Measurements from ENCODE around the gene SNTG2. TPM values are rescaled to one million over a fixed set of nuclear protein-coding genes. Genes with fewer than 3 reads are reported as not detected.

SNTG2 gene
- total and polyA plus RNA-seq, 12 donors: 0.26 to 4.3 (median 0.72) TPM; not detected in 1

- WGBS, 4 donors: 88 to 94% (median 92%) methylated on average over 6 of the region's 6 CpGs
- peak in 1 of 7 donors; percentile 29 for DNase-seq
- Histone ChIP-seq H3K4me3 (no peak overlapping the region), H3K27ac (no peak overlapping the region), H3K4me1 (replicated peaks in 1 of 2) (no peaks in the 10 kb centered on the region), H3K9me3 (replicated peaks in 1 of 3) (no peaks in the 10 kb centered on the region), H3K27me3 (peaks cover 8% of the 10 kb centered on the region), H3K36me3 (replicated peaks in 1 of 2) (no peaks in the 10 kb centered on the region)
- no peak for TF ChIP-seq POLR2A (IDR thresholded peaks at IDR 0.05)
- TF ChIP-seq, protein P1, sequence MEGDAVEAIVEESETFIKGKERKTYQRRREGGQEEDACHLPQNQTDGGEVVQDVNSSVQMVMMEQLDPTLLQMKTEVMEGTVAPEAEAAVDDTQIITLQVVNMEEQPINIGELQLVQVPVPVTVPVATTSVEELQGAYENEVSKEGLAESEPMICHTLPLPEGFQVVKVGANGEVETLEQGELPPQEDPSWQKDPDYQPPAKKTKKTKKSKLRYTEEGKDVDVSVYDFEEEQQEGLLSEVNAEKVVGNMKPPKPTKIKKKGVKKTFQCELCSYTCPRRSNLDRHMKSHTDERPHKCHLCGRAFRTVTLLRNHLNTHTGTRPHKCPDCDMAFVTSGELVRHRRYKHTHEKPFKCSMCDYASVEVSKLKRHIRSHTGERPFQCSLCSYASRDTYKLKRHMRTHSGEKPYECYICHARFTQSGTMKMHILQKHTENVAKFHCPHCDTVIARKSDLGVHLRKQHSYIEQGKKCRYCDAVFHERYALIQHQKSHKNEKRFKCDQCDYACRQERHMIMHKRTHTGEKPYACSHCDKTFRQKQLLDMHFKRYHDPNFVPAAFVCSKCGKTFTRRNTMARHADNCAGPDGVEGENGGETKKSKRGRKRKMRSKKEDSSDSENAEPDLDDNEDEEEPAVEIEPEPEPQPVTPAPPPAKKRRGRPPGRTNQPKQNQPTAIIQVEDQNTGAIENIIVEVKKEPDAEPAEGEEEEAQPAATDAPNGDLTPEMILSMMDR (IDR thresholded peaks at IDR 0.05): no peak
- intact Hi-C loops (cut with DNase I): no loop called here
These were observed 7.2 kb upstream of the SNTG2 start for GRCh38 chr2:943461-943797.

DNA sequence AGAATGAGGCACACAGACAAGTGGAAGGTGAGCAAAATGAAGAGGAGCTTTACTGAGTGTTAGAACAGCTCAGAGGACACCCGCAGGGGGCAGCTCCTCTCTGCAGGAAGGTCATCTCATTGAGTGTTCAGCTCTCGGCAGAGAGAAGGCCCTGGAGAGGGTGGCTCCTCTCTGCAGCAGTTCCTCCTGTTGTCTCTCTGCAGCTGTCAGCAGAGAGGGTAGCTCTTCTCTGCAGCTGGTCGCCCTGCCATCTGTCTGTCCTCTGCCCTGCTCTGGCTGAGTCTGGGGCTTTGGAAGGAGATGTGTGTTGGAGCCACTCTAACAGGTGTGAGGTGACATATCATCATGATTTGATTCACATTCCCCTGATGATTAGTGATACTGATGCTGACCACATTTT lies 6.8 kb upstream of the SNTG2 start:
- TF ChIP-seq, protein P1 (IDR thresholded peaks at IDR 0.05): no peak
- no peak for TF ChIP-seq POLR2A (IDR thresholded peaks at IDR 0.05)
- no peak for DNase-seq
- intact Hi-C loops (cut with DNase I): no loop called here
- Histone ChIP-seq H3K4me1 (replicated peaks in 1 of 2) (no peaks in the 10 kb centered on the region), H3K4me3 (no peak overlapping the region), H3K27ac (no peak overlapping the region), H3K36me3 (replicated peaks in 1 of 2) (no peaks in the 10 kb centered on the region), H3K27me3 (peaks cover 8% of the 10 kb centered on the region), H3K9me3 (replicated peaks in 1 of 3) (no peaks in the 10 kb centered on the region)
- 74 to 93% (median 85%) methylated on average over 3 of the region's 3 CpGs for WGBS, 4 donors

- Histone ChIP-seq H3K27ac (no peak overlapping the region), H3K27me3 (peaks cover 9% of the 10 kb centered on the region), H3K9me3 (replicated peaks in 1 of 3) (no peaks in the 10 kb centered on the region), H3K4me1 (replicated peaks in 1 of 2) (peaks cover 0 to 3% of the 10 kb centered on the region in 2 donors), H3K36me3 (replicated peaks in 1 of 2) (no peaks in the 10 kb centered on the region), H3K4me3 (no peak overlapping the region)
- DNase-seq: no peak
- TF ChIP-seq, protein P1 (IDR thresholded peaks at IDR 0.05): no peak
- TF ChIP-seq POLR2A (IDR thresholded peaks at IDR 0.05): no peak
- intact Hi-C loops (cut with DNase I): no loop called here
These were observed 6.0 kb upstream of the SNTG2 start for GRCh38 chr2:944693-945092.

DNA sequence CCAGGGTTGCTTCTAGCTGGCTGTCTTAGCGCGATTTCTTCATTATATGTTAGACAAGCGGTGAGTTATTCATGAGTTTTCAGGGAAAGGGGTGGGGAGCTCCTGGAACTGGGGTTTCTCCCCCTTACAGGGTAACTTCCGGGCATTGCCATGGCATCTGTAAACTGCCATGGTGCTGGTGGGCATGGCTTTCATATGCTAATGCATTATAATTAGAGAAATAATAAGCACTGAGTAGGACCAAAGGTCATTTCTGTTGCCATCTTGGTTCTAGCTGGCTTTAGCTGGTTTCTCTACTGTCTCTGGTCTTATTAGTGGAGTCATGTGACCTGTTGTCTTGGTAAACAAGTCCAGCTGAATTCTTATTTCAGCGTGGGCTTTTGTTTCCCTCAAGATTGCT lies 5.5 kb upstream of the SNTG2 start:
- TF ChIP-seq, protein P1 (IDR thresholded peaks at IDR 0.05): no peak
- no peak for TF ChIP-seq POLR2A (IDR thresholded peaks at IDR 0.05)

More for the DNA sequence above, 5.5 kb upstream of the SNTG2 start:
- H3K27ac ChIP-seq: no peak overlapping the region
- H3K4me1 ChIP-seq (replicated peaks in 1 of 2): peaks cover 4 to 7% of the 10 kb centered on the region in 2 donors
- H3K27me3 ChIP-seq: peaks cover 13% of the 10 kb centered on the region
- H3K36me3 ChIP-seq (replicated peaks in 1 of 2): no peaks in the 10 kb centered on the region
- H3K4me3 ChIP-seq: no peak overlapping the region
- H3K9me3 ChIP-seq (replicated peaks in 1 of 3): no peaks in the 10 kb centered on the region
- 85 to 91% (median 88%) methylated on average over 5 of the region's 5 CpGs for WGBS, 4 donors
- no peak for DNase-seq
- intact Hi-C loops (cut with DNase I): no loop called here
